Heart left ventricle (tissue), 16 donors: Measurements from ENCODE around the gene PRPSAP1. TPM values are rescaled to one million over a fixed set of nuclear protein-coding genes. Genes with fewer than 3 reads are reported as not detected.
A peak's percentile ranks its signal among the peaks of the same experiment; 100 is the strongest.

Experiments
- ATAC-seq, 4 donors: fragments of 200-7000 bp; cut with Tn5 transposase; one replicate each; pipeline ENCODE4 v1.9.1; 2020 to 2022; ENCODE audit warnings: moderate library complexity in 4 of 4, mild to moderate bottlenecking in 3 of 4, moderate number of reproducible peaks in 1 of 4
- DNase-seq, 5 donors: peaks; one replicate each; pipeline ENCODE4 v3.0.0-alpha.2; 2020
- H3K27ac ChIP-seq, 12 donors: fragments of 200-600 bp; sonication (generic) in 4 of 12; one replicate each; pipeline versions ENCODE4 v1.5.0 to v1.8.0; 2016 to 2022; ENCODE audit warnings: mild to moderate bottlenecking in 2 of 12
- H3K27me3 ChIP-seq, 9 donors: fragments of 200-600 bp; sonication (generic) in 2 of 9; one replicate each; pipeline versions ENCODE4 v1.5.1 to v1.8.0; 2016 to 2022; ENCODE audit warnings: mild to moderate bottlenecking in 3 of 9
- H3K36me3 ChIP-seq, 9 donors: fragments of 200-600 bp; sonication (generic) in 2 of 9; one replicate each; pipeline versions ENCODE4 v1.5.0 to v1.8.0; 2018 to 2022; ENCODE audit warnings: mild to moderate bottlenecking in 2 of 9
- H3K4me1 ChIP-seq, 12 donors: fragments of 200-600 bp; sonication (generic) in 4 of 12; one replicate each; pipeline versions ENCODE4 v1.5.0 to v1.8.0; 2016 to 2022; ENCODE audit warnings: mild to moderate bottlenecking in 3 of 12
- H3K4me3 ChIP-seq, 12 donors: fragments of 200-600 bp; sonication (generic) in 4 of 12; one replicate each; pipeline versions ENCODE4 v1.5.0 to v1.8.0; 2017 to 2022; ENCODE audit warnings: mild to moderate bottlenecking in 9 of 12, moderate library complexity in 4 of 12
- H3K9me3 ChIP-seq, 12 donors: fragments of 200-600 bp; sonication (generic) in 4 of 12; one replicate each; pipeline versions ENCODE4 v1.5.0 to v1.8.0; 2016 to 2022; ENCODE audit warnings: mild to moderate bottlenecking in 1 of 12
- POLR2A ChIP-seq, 2 donors: fragments of 450-650 bp; IDR thresholded peaks; one replicate each; pipeline ENCODE4 v1.6.1; 2017; ENCODE audit warnings: antibody characterized with exemption in 2 of 2, mild to moderate bottlenecking in 2 of 2, moderate library complexity in 2 of 2
- WGBS, 4 donors: extraction: QIAGEN DNeasy Blood & Tissue Kit in 2 of 4; methylation state at CpG; one replicate each; pipeline versions ENCODE4 v1.1.5 to v1.1.7; 2013 to 2018; 5-methylcytosine and 5-hydroxymethylcytosine counted together
- intact Hi-C, 10 donors: fragments of 100-400 bp; cut with DNase I; formaldehyde crosslinking; loops; one replicate each; pipeline versions ENCODE4 v1.11.1 to v1.14.2; 2022
- polyA plus RNA-seq, 2 donors: library from polyadenylated mRNA; stranded (reverse); fragments of 200-250 nt; gene quantifications; one replicate each; pipeline ENCODE4 v1.2.3, GENCODE V29; 2013
- total RNA-seq, 9 donors: library from RNA; depleted of rRNA in 2 of 9; stranded (reverse); fragments of >200 nt in 2 of 9; fragmentation: NEBNext Ultra II Directional in 3 of 9; extraction: Animal tissue kit (Norgen Biotek cat#: 25700) in 3 of 9; gene quantifications; one replicate each; pipeline versions ENCODE4 v1.1.0 to v1.2.4, GENCODE V29; 2016 to 2023
- TF ChIP-seq, protein P1 (sequence below), 12 donors: fragments of 200-600 bp; sonication (generic) in 4 of 12; IDR thresholded peaks; one replicate each; pipeline versions ENCODE4 v1.5.0 to v1.8.0; 2018 to 2022; ENCODE audit warnings: antibody characterized with exemption in 12 of 12, mild to moderate bottlenecking in 5 of 12
- donor health status: ischemic (EF 13 %, LVEDD 7.1; RV severe dilation, severe dysfunction).
- donor health status: healthy with polysubstance abuse.
- donor health status: DM: no; HTN: yes; CAD: no.
- donor health status: DM: no; HTN: no; CAD: no.
- donor health status: ischemic (EF 25% LVEDD 6.9; RV normal size, moderate dysfunction).
- donor health status: ischemic (EF 25% LVEDD 5.7; RV mildly dilated, moderate dysfunction).
- donor health status: healthy.
- donor health status: DM: yes; HTN: yes; CAD: no.
- donor health status: ischemic (EF 35%, LVEDD 5.7; RV mildly dilated, moderate dysfunction).
- donor health status: nonischemic (EF 11% LVEDD 7.7; RV severe dilation, severe dysfunction).
- donor health status: DM: yes; HTN: yes; CAD: no.
- donor health status: PGD.
- donor health status: ischemic (EF 29% LVEDD 5.4; RV normal size, mild dysfunction).
- donor health status: nonischemic (EF 23%, LVEDD 6.1; RV moderate dilation, normal function).

PRPSAP1 gene
- total and polyA plus RNA-seq, 11 donors = 22.7 to 39.7 (median 30.9) TPM

GRCh38 chr17:76274112-76274956 lies 79.4 kb downstream of the PRPSAP1 start:
- Histone ChIP-seq H3K4me1 (peaks cover 3 to 50% (median 37%) of the 10 kb centered on the region in 12 donors), H3K9me3 (no peaks in the 10 kb centered on the region), H3K4me3 (no peak overlapping the region), H3K27ac (peak overlapping the region in 1 of 12 donors; percentile 65), H3K36me3 (peaks cover 0 to 20% (median 11%) of the 10 kb centered on the region in 9 donors), H3K27me3 (no peaks in the 10 kb centered on the region)
- WGBS, 4 donors = 70 to 76% (median 71%) methylated on average over 20 to 21 of the region's 21 CpGs
- intact Hi-C loops = loop anchor here in 4 of 10 donors (10.0 kb wide), 3 partner anchors 90 to 370 kb away; partner anchors contain the start of gene MRPL38 (in 1 of the 4)
- ATAC-seq (no peak), DNase-seq (peak in 1 of 5 donors; percentile 32)
- TF ChIP-seq POLR2A (IDR thresholded peaks at IDR 0.05) = no peak
- TF ChIP-seq, protein P1, sequence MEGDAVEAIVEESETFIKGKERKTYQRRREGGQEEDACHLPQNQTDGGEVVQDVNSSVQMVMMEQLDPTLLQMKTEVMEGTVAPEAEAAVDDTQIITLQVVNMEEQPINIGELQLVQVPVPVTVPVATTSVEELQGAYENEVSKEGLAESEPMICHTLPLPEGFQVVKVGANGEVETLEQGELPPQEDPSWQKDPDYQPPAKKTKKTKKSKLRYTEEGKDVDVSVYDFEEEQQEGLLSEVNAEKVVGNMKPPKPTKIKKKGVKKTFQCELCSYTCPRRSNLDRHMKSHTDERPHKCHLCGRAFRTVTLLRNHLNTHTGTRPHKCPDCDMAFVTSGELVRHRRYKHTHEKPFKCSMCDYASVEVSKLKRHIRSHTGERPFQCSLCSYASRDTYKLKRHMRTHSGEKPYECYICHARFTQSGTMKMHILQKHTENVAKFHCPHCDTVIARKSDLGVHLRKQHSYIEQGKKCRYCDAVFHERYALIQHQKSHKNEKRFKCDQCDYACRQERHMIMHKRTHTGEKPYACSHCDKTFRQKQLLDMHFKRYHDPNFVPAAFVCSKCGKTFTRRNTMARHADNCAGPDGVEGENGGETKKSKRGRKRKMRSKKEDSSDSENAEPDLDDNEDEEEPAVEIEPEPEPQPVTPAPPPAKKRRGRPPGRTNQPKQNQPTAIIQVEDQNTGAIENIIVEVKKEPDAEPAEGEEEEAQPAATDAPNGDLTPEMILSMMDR (IDR thresholded peaks at IDR 0.05) = no peak

- H3K36me3 ChIP-seq = peaks cover 0 to 25% (median 14%) of the 10 kb centered on the region in 9 donors
- H3K4me1 ChIP-seq = peaks cover 8 to 54% (median 42%) of the 10 kb centered on the region in 12 donors
- intact Hi-C loops = loop anchor here in 4 of 10 donors (10.0 kb wide), 3 partner anchors 89 to 369 kb away; partner anchors contain the start of gene MRPL38 (in 1 of the 4)
- H3K9me3 ChIP-seq = no peaks in the 10 kb centered on the region
- no peaks in the 10 kb centered on the region for H3K27me3 ChIP-seq
- no peak overlapping the region for H3K4me3 ChIP-seq
- DNase-seq (no peak), ATAC-seq (no peak)
- TF ChIP-seq POLR2A (IDR thresholded peaks at IDR 0.05) = no peak
- TF ChIP-seq, protein P1 (IDR thresholded peaks at IDR 0.05) = no peak
- H3K27ac ChIP-seq = peak overlapping the region in 1 of 12 donors; percentile 79
- WGBS, 4 donors = 77 to 87% (median 81%) methylated on average over 20 to 26 of the region's 26 CpGs
These were observed 80.1 kb downstream of the PRPSAP1 start for GRCh38 chr17:76273445-76274111.

DNA sequence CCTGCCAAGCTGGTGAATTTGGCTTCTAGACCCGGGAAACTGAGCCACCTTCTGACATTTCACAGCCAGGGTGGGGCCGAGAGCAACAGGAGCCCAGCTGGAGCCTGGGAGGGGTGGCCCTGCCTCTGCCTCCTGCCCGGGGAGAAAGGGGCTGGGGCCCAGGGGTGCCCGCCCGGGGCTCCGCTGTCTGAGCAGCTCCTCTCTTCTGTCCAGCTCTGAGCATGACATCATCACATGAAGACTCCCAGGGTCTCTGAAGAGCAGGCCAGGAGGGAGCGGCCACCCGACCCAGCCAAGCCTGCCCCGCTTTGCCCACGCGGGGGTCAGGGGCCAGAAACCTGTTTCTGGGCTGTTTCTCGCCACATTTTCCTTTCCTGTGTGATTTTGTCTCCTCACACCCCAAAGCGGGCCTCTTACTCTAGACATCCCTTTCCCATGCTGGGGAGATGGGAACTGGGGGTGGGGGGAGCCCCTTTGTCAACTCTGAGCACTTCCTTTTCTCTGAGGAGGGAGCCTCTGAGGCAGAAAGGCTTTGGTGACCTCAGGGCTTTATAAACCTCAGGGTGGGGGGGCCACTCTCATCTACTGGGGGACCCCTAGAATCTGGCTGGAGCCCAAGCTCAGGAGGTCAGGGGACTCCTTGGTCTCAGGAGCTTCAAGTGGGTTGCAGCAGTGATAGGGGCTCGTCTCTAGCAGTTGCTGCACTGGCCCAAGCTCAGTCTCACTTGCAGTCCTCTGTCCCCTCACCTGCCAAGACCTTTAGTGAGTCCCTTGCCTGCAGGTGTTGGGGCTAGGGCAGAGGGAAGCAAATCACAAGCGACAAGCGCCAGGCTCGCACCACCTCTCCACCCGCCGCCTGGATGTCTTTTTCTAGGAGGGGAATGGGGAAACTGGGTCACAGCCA lies 80.9 kb downstream of the PRPSAP1 start:
- Histone ChIP-seq H3K4me1 (peaks cover 8 to 62% (median 50%) of the 10 kb centered on the region in 12 donors), H3K4me3 (peak overlapping the region in 9 of 12 donors; percentile 34 to 60 (median 44))

More for the DNA sequence above, 80.9 kb downstream of the PRPSAP1 start:
- Histone ChIP-seq H3K27ac (peak overlapping the region in 9 of 12 donors; percentile 6 to 79 (median 67)), H3K27me3 (no peaks in the 10 kb centered on the region), H3K36me3 (peaks cover 0 to 25% (median 14%) of the 10 kb centered on the region in 9 donors), H3K9me3 (no peaks in the 10 kb centered on the region)
- TF ChIP-seq, protein P1 (IDR thresholded peaks at IDR 0.05) = no peak
- no peak for TF ChIP-seq POLR2A (IDR thresholded peaks at IDR 0.05)
- WGBS, 4 donors = 69 to 81% (median 72%) methylated on average over 18 to 19 of the region's 19 CpGs
- ATAC-seq = peak in 2 of 4 donors; percentile 1
- intact Hi-C loops = loop anchor here in 4 of 10 donors (10.0 kb wide), 3 partner anchors 88 to 368 kb away; partner anchors contain the start of gene MRPL38 (in 1 of the 4)
- peak in 2 of 5 donors; percentile 29 to 39 for DNase-seq
